ENCODE results near the gene ZNF407.

Gene ZNF407

DNA sequence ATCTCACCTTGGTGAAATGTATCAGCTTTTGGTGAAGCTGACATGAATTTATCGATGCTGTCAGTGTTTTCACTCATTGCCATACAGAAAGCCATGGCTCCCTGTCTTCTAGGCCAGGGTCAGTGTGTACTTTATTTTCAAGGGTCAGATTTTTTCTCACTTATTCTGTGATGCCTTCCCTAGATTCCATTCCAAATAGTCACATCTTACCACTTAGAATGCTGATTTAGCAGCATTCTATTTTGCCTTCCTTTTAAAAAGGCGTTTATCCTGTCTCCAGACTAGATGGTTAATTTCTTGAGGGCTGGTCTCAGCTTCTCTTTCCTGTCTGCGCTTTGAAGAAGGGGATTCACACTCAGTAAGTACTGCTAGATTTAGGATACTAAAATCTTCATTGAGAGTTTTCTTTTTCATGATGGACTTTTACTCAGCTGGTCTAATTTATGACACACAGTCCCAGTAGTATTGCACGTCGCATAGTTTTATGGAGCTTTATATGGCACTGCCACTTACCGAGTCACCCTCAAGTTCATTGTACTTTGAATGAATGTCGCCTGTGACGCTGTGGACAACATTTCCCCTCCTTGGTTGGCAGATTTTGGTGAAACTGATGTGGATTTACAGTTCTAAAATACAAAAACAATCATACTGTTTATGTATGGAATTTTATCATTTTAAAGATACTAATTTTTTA is 194.0 kb downstream of the ZNF407 start:
- no peak for DNase-seq (ENCODE audit: low read depth)

DNA sequence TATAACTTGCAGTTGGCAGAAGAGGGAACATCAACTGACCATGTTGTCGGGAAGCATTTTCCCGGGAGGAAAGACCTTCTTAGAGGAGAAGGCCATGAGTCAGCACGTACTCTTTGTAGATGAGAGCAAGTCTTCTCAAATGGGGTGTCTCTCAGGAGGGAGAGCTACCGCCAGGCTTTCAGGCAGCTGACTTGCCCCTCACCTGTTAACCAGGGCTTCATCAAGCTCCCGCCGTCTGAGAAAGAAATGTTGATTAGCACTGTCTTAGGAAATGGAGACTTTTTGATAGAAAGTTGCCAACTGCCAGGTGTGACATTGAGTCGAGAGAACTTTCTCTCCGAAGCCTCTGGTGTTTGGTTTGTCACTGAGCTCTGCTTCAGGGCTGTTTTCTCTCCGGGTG is 196.1 kb downstream of the ZNF407 start:
- no peak for DNase-seq (ENCODE audit: low read depth)

GRCh38 chr18:74795751-74796150 is 198.1 kb downstream of the ZNF407 start:
- no peak for DNase-seq (ENCODE audit: low read depth)

- DNase-seq (ENCODE audit: low read depth) = no peak
Observed at GRCh38 chr18:74796211-74796610, 198.5 kb downstream of the ZNF407 start.

GRCh38 chr18:74796841-74797576 is 199.3 kb downstream of the ZNF407 start:
- DNase-seq (ENCODE audit: low read depth) = no peak

DNA sequence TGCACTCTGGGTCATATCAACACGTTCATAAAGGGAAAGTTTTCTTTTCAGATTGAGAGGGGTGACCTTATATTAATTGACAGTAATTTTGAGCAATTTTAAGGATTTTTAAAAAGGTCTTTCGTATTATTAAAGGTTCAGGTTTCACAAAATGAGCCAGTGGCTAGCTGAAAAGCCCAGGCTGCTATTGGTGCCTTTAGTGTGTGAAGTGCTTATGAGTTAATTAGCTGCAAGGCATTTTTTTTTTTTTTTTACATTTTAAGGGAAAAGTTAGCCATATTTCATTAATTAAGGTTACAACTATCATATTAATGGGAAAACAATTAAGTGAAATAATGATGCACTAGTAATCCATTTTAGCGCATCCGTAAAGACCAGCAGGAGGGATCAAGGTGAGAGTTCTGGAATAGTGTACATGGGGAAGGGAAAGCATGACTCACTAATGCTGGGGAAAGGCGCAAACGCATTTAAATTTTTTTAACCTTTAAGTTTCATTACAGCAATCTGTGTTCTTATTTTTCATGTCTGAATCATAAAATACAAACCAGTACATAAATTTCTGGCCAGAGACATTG is 200.0 kb downstream of the ZNF407 start:
- DNase-seq (ENCODE audit: low read depth) = no peak

- no peak for DNase-seq (ENCODE audit: low read depth)
Observed at GRCh38 chr18:74799542-74799941, 201.9 kb downstream of the ZNF407 start.

DNA sequence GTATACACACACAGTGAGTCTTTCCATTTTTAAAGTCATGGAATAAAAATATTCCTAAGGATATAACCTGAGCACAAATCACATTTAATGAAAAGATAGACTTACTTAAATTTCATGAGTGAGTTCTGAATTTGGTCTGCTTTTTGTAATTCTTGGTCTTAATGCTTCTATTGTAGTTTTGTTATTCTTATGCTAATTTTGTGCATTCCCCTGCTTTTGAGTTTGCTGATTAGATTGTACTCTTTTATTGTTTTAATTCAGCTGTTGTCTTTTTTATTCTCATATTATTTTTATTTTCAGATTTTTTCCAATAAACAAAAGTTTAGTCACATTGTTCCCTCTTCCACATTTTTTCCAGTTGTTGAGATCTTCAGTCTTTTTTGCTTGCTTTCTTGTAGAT is 202.4 kb downstream of the ZNF407 start:
- DNase-seq (ENCODE audit: low read depth) = no peak

GRCh38 chr18:74803117-74803516 is 205.4 kb downstream of the ZNF407 start:
- no peak for DNase-seq (ENCODE audit: low read depth)

GRCh38 chr18:74803769-74804168 is 206.1 kb downstream of the ZNF407 start:
- no peak for DNase-seq (ENCODE audit: low read depth)

DNA sequence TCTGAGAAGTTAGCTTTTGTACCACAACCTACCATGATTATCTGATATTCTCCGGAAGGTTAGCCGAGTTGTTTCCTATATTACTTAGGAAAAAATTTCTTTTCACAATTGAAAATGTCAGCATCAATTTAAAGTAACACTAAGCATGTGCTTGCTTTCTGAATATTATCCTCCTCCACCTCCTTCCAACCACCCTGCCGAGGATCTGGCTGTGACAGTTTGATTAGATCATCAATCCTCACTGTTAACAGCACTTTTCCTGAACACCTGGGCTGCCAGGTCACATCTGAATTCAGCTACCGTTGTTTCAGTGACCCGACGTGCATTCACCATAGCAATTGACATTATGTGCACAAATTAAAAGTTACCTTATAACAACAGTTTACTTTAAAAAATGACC is 207.0 kb downstream of the ZNF407 start:
- DNase-seq (ENCODE audit: low read depth) = no peak

DNA sequence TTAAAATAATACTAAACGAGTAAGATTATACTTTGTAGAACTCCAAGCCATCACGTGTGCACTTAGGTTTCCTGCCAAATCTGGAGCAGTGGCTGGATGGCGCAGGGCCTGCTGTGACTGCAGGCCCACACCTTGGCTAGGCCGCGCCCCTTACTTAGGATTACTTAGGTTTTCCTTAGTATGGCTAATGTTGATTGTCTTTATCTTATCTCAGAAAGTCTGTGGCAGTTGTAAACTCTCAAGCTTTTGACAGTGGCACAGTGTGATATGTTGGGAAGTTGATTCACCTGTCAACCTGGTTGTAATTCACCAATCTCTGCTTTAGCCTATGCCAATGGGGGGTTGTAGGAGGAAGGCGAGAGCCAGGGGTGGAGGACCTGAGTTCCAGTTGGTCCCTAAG is 208.4 kb downstream of the ZNF407 start:
- no peak for DNase-seq (ENCODE audit: low read depth)

GRCh38 chr18:74806700-74807416 is 209.2 kb downstream of the ZNF407 start:
- DNase-seq (ENCODE audit: low read depth) = no peak

DNA sequence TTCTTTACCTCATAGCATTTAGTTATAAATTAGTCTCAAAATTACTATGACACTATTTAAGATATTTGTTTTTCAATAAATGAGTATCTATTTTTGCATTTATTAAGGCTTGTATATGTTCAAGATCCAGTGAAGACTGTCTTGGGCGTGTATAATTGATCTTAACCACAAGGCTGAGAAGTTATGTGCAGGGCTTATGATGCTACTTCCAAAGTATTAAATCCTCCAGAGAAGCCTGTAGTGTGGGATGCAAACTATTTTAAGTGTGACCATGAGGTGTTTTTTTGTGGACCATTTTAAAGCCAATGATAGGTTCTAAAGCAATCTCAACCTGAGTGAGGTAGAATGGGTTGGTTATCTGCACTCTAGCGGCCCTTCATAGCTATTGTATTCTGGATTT is 219.9 kb downstream of the ZNF407 start:
- DNase-seq (ENCODE audit: low read depth) = no peak

GRCh38 chr18:74818516-74819175 is 221.0 kb downstream of the ZNF407 start:
- DNase-seq (ENCODE audit: low read depth) = no peak

GRCh38 chr18:74819433-74820059 is 221.9 kb downstream of the ZNF407 start:
- DNase-seq (ENCODE audit: low read depth) = no peak

DNA sequence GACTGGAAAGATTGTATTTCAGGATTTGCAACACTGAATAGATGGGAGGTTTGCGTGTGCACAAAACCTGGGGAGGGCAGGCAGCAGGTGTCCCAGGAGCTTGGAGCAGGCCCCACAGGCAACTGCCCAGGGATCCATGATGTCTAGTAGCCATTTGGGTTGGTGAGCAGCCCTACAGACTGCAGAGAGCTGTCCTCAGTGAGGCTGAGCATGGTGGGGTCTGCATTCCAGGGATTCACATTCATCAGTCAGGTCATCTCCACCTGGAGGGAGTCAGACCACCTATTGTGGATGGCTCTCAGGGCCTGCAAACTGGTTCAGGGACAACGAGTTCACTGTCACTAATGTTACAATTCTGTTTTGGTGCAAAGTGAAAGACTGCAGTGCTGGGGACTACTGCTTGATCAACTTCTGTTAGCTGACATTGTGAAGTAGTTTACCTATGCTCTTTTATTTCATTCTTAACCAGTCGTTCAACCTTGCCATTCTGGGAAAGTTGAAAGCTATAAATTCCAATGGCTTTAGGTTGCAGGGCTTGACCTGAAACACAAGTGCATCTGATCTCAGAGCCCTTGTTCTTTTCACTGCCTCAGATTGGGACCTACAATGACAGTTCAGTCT is 222.6 kb downstream of the ZNF407 start:
- DNase-seq (ENCODE audit: low read depth) = no peak

- no peak for DNase-seq (ENCODE audit: low read depth)
Observed at GRCh38 chr18:74825460-74825859, 227.8 kb downstream of the ZNF407 start.

GRCh38 chr18:74826572-74826971 is 228.9 kb downstream of the ZNF407 start:
- DNase-seq (ENCODE audit: low read depth) = no peak

GRCh38 chr18:74828200-74828599 is 230.5 kb downstream of the ZNF407 start:
- DNase-seq (ENCODE audit: low read depth) = no peak

- no peak for DNase-seq (ENCODE audit: low read depth)
Observed at GRCh38 chr18:74831571-74832250, 234.0 kb downstream of the ZNF407 start.
